ENCODE results near the gene RFX2.
"Not testable (repeated sequence)": the region's sequence is repeated elsewhere in the genome, so short reads cannot be mapped to it uniquely, and the experiment has no call there.

Gene RFX2

GRCh38 chr19:6039566-6040225 lies 70.6 kb downstream of the RFX2 start:
- Mint-ChIP-seq H3K4me3 (no peak overlapping the region), H3K27me3 (no peaks in the 10 kb centered on the region), H3K9me3 (no peaks in the 10 kb centered on the region), H3K36me3 (ENCODE audit: low read depth) (peaks cover 55% of the 10 kb centered on the region), H3K27ac (no peak overlapping the region), H3K4me1 (ENCODE audit: low read depth) (no peaks in the 10 kb centered on the region)
- intact Hi-C loops (cut with micrococcal nuclease) = no loop called here

GRCh38 chr19:6038634-6039405 lies 71.5 kb downstream of the RFX2 start:
- Mint-ChIP-seq H3K9me3 (no peaks in the 10 kb centered on the region), H3K27ac (no peak overlapping the region), H3K4me3 (no peak overlapping the region), H3K4me1 (ENCODE audit: low read depth) (no peaks in the 10 kb centered on the region), H3K36me3 (ENCODE audit: low read depth) (peaks cover 51% of the 10 kb centered on the region), H3K27me3 (no peaks in the 10 kb centered on the region)
- intact Hi-C loops (cut with micrococcal nuclease) = no loop called here

GRCh38 chr19:6035026-6035425 lies 75.3 kb downstream of the RFX2 start:
- H3K36me3 Mint-ChIP-seq (ENCODE audit: low read depth) = peaks cover 21% of the 10 kb centered on the region
- intact Hi-C loops (cut with micrococcal nuclease) = no loop called here
- no peak overlapping the region for H3K27ac Mint-ChIP-seq
- no peaks in the 10 kb centered on the region for H3K4me1 Mint-ChIP-seq (ENCODE audit: low read depth)
- H3K9me3 Mint-ChIP-seq = no peaks in the 10 kb centered on the region
- H3K4me3 Mint-ChIP-seq = no peak overlapping the region
- no peaks in the 10 kb centered on the region for H3K27me3 Mint-ChIP-seq

- Mint-ChIP-seq H3K27ac (no peak overlapping the region), H3K4me1 (ENCODE audit: low read depth) (no peaks in the 10 kb centered on the region), H3K36me3 (ENCODE audit: low read depth) (peaks cover 16% of the 10 kb centered on the region), H3K27me3 (no peaks in the 10 kb centered on the region), H3K4me3 (no peak overlapping the region), H3K9me3 (no peaks in the 10 kb centered on the region)
- intact Hi-C loops (cut with micrococcal nuclease) = no loop called here
Measured at GRCh38 chr19:6034512-6034911, 75.8 kb downstream of the RFX2 start.

GRCh38 chr19:6033744-6034264 lies 76.5 kb downstream of the RFX2 start:
- intact Hi-C loops (cut with micrococcal nuclease) = no loop called here
- no peaks in the 10 kb centered on the region for H3K27me3 Mint-ChIP-seq
- H3K4me1 Mint-ChIP-seq (ENCODE audit: low read depth) = no peaks in the 10 kb centered on the region
- H3K4me3 Mint-ChIP-seq = no peak overlapping the region
- H3K9me3 Mint-ChIP-seq = no peaks in the 10 kb centered on the region
- H3K36me3 Mint-ChIP-seq (ENCODE audit: low read depth) = peaks cover 13% of the 10 kb centered on the region
- no peak overlapping the region for H3K27ac Mint-ChIP-seq

- no peak overlapping the region for H3K27ac Mint-ChIP-seq
- no peaks in the 10 kb centered on the region for H3K27me3 Mint-ChIP-seq
- intact Hi-C loops (cut with micrococcal nuclease) = no loop called here
Measured at GRCh38 chr19:6032827-6033226, 77.5 kb downstream of the RFX2 start.

GRCh38 chr19:6032381-6032780 lies 77.9 kb downstream of the RFX2 start:
- no peak overlapping the region for H3K27ac Mint-ChIP-seq
- H3K4me1 Mint-ChIP-seq (ENCODE audit: low read depth) = no peaks in the 10 kb centered on the region
- peaks cover 7% of the 10 kb centered on the region for H3K36me3 Mint-ChIP-seq (ENCODE audit: low read depth)
- no peaks in the 10 kb centered on the region for H3K27me3 Mint-ChIP-seq
- no peaks in the 10 kb centered on the region for H3K9me3 Mint-ChIP-seq
- intact Hi-C loops (cut with micrococcal nuclease) = no loop called here
- no peak overlapping the region for H3K4me3 Mint-ChIP-seq

More at GRCh38 chr19:6032827-6033226, 77.5 kb downstream of the RFX2 start:
- H3K4me3 Mint-ChIP-seq = no peak overlapping the region
- H3K4me1 Mint-ChIP-seq (ENCODE audit: low read depth) = no peaks in the 10 kb centered on the region
- H3K9me3 Mint-ChIP-seq = no peaks in the 10 kb centered on the region
- H3K36me3 Mint-ChIP-seq (ENCODE audit: low read depth) = peaks cover 6% of the 10 kb centered on the region

GRCh38 chr19:6030214-6030507 lies 80.1 kb downstream of the RFX2 start:
- H3K27me3 Mint-ChIP-seq = no peaks in the 10 kb centered on the region
- no peak overlapping the region for H3K4me3 Mint-ChIP-seq
- no peaks in the 10 kb centered on the region for H3K9me3 Mint-ChIP-seq
- H3K4me1 Mint-ChIP-seq (ENCODE audit: low read depth) = no peaks in the 10 kb centered on the region
- no peak overlapping the region for H3K27ac Mint-ChIP-seq
- H3K36me3 Mint-ChIP-seq (ENCODE audit: low read depth) = peaks cover 24% of the 10 kb centered on the region
- intact Hi-C loops (cut with micrococcal nuclease) = no loop called here

- H3K27ac Mint-ChIP-seq = no peak overlapping the region
- peaks cover 37% of the 10 kb centered on the region for H3K36me3 Mint-ChIP-seq (ENCODE audit: low read depth)
- intact Hi-C loops (cut with micrococcal nuclease) = no loop called here
- H3K4me3 Mint-ChIP-seq = no peak overlapping the region
- no peaks in the 10 kb centered on the region for H3K4me1 Mint-ChIP-seq (ENCODE audit: low read depth)
- H3K27me3 Mint-ChIP-seq = peaks cover 4% of the 10 kb centered on the region
- H3K9me3 Mint-ChIP-seq = no peaks in the 10 kb centered on the region
Measured at GRCh38 chr19:6026390-6027227, 83.7 kb downstream of the RFX2 start.

- peaks cover 37% of the 10 kb centered on the region for H3K36me3 Mint-ChIP-seq (ENCODE audit: low read depth)
- H3K9me3 Mint-ChIP-seq; H3K4me3 Mint-ChIP-seq; intact Hi-C loops (cut with micrococcal nuclease); H3K4me1 Mint-ChIP-seq (ENCODE audit: low read depth); H3K27ac Mint-ChIP-seq; H3K27me3 Mint-ChIP-seq: not testable (repeated sequence)
Measured at GRCh38 chr19:6024756-6025155, 85.5 kb downstream of the RFX2 start.

- H3K36me3 Mint-ChIP-seq (ENCODE audit: low read depth) = peaks cover 34% of the 10 kb centered on the region
- H3K9me3 Mint-ChIP-seq = no peaks in the 10 kb centered on the region
- no peak overlapping the region for H3K27ac Mint-ChIP-seq
- H3K27me3 Mint-ChIP-seq = peaks cover 4% of the 10 kb centered on the region
- intact Hi-C loops (cut with micrococcal nuclease) = loop anchor here (2.0 kb wide), 2 partner anchors 37 to 219 kb away; partner anchors contain the start of gene NRTN
- no peaks in the 10 kb centered on the region for H3K4me1 Mint-ChIP-seq (ENCODE audit: low read depth)
- H3K4me3 Mint-ChIP-seq = no peak overlapping the region
Measured at GRCh38 chr19:6023936-6024335, 86.4 kb downstream of the RFX2 start.

- intact Hi-C loops (cut with micrococcal nuclease) = loop anchor here (2.0 kb wide), 2 partner anchors 36 to 218 kb away; partner anchors contain the start of gene NRTN
- H3K4me1 Mint-ChIP-seq (ENCODE audit: low read depth) = no peaks in the 10 kb centered on the region
- peaks cover 30% of the 10 kb centered on the region for H3K36me3 Mint-ChIP-seq (ENCODE audit: low read depth)
- H3K27ac Mint-ChIP-seq = no peak overlapping the region
- no peak overlapping the region for H3K4me3 Mint-ChIP-seq
- peaks cover 4% of the 10 kb centered on the region for H3K27me3 Mint-ChIP-seq
- H3K9me3 Mint-ChIP-seq = no peaks in the 10 kb centered on the region
Measured at GRCh38 chr19:6023085-6023682, 87.1 kb downstream of the RFX2 start.

- no peaks in the 10 kb centered on the region for H3K4me1 Mint-ChIP-seq (ENCODE audit: low read depth)
- H3K4me3 Mint-ChIP-seq = no peak overlapping the region
- no peak overlapping the region for H3K27ac Mint-ChIP-seq
- H3K27me3 Mint-ChIP-seq = peaks cover 4% of the 10 kb centered on the region
- intact Hi-C loops (cut with micrococcal nuclease) = loop anchor here (2.0 kb wide), 2 partner anchors 36 to 218 kb away; partner anchors contain the start of gene NRTN
- H3K9me3 Mint-ChIP-seq = no peaks in the 10 kb centered on the region
- peaks cover 30% of the 10 kb centered on the region for H3K36me3 Mint-ChIP-seq (ENCODE audit: low read depth)
Measured at GRCh38 chr19:6022570-6023064, 87.7 kb downstream of the RFX2 start.

Data from dendritic cell treated with granulocyte-macrophage colony-stimulating factor and Interleukin-4, amounts not matched to agents 40 ng/mL and 50 ng/mL, for 4 days (primary cell).